SKM-1 (cell line): ENCODE measurements around the gene RBPJ.
A peak's percentile ranks its signal among the peaks of the same experiment; 100 is the strongest.

Experiments used
- DNase-seq: peaks from one replicate; lab custom pipeline; 2025; ENCODE audit not compliant: unreplicated experiment; lab: John Stamatoyannopoulos, UW

RBPJ gene

GRCh38 chr4:26320538-26321372, at the start of gene RBPJ:
Gene RBPJ (plus strand): TSS chr4:26321014. CDS start chr4:26321029, 15 bp downstream.
- DNase-seq = peak; percentile 90

DNA sequence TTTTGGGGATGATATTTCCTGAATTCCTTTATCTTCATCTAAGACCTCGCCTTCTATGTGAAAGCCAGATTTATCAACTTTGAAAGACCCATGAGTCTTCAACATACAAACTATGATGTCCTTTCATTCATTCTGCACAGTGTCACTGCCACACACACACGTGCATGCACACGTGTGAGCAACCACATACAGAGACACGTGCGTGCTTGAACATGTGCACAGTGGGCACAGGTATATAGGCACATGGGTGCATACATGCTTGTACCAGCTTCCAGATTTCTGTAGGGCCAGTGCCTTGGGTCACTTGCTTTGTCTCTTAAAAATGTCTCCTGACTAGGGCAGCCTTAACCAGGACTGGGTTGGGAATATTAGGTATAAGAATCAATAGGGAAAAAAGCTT, 49.1 kb upstream of the RBPJ start:
- no peak for DNase-seq

GRCh38 chr4:26272654-26273615, 47.9 kb upstream of the RBPJ start:
- peak; percentile 81 for DNase-seq

GRCh38 chr4:26273616-26273980, 47.2 kb upstream of the RBPJ start:
- DNase-seq = peak; percentile 78

DNA sequence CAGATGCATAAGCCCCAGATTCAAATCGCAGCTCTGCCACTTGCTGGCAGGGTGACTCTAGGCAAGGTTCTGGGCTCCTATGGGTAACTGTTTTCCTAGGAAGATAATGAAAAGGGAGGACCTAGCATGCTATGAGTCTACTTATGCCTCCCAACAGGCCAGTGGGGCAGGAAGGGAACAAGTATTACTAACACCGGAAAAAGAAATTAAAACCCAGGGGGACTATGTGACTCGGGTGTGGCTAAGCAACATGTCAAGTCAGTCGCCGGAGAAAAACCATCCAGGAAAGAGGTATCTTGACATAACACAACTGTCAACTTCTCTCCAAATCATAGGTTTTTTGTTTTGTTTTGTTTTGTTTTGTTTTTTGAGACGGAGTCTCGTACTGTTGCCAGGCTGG, 45.5 kb upstream of the RBPJ start:
- peak; percentile 35 for DNase-seq

DNA sequence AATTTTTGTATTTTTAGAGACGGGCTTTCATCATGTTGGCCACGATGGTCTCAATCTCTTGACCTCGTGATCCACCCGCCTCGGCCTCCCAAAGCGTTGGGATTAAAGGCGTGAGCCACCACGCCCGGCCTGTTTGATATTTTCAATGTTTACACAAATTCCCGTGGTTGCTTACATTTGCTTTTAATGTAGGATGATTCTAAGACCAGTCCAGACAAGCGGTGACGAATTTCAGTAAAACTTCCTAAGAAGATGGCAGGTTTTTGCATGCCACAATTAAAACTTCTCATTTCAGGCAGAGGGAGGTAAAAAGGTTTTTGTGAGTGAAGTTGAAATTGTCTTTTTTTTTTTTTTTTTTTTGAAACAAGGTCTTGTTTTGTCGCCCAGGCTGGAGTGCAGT, 41.4 kb upstream of the RBPJ start:
- no peak for DNase-seq

- DNase-seq = no peak
These were observed 38.9 kb upstream of the RBPJ start for GRCh38 chr4:26281881-26282280.

DNA sequence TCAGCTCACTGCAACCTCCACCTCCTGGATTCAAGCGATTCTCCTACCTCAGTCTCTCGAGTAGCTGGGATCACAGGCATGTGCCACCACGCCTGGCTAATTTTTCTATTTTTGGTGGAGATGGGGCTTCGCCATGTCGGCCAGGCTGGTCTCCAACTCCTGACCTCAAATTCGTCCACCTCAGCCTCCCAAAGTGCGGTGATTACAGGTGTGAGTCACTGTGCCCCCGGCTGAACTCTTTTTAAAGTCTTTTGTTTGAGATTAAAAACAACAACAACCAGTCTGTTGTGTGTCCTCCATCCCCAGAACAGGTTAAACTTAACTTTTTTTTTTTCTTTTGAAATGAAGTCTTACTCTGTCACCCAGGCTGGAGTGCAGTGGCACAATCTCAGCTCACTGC, 36.3 kb upstream of the RBPJ start:
- DNase-seq = no peak

- DNase-seq = no peak
These were observed 35.5 kb upstream of the RBPJ start for GRCh38 chr4:26285272-26285671.

GRCh38 chr4:26287756-26288155, 33.1 kb upstream of the RBPJ start:
- peak; percentile 29 for DNase-seq

DNA sequence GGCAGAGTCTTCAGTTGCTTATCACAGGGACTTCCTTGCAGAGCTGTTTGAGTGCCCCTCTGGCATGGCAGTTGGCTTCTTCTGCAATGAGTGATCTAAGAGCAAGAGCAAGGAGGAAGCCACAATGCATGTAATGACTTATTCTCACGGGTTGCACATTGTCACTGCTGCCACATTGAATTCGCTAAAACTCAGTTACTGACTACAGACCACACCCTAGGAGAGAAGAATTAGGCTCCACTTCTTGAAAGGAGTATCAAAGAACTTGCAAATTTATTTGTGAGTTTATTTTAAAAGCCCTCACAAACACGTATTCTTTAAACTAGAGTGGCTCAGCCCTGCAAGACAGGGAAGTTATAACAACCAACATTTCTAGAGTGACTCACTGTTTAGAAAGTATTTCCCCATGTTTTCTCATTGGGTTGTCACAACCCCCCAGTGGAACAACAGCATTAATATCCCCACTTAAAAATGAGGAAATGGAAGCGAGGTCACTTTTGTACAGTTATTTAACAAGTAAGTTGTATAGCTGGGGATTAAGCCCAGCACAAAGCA, 32.4 kb upstream of the RBPJ start:
- peak; percentile 96 for DNase-seq

DNA sequence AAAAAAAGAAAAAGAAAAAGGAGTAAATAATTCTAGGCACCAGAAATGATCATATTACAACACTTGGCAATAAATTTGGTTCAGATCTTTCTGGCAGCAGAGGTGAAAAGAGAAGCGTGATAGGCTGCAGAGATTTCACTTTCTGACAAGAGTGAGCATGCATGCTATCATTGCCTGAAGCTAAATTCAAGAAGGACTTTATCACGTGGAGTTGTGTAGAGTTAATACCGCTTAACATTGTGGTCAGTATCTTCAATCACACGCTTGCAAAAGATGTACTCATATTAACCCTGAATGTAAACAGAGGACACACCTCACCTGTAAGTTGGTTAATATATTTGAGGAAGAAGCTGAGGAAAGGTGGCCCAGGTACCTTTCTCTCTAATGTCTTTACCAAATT, 31.4 kb upstream of the RBPJ start:
- DNase-seq = no peak

GRCh38 chr4:26290321-26290720, 30.5 kb upstream of the RBPJ start:
- DNase-seq = no peak

GRCh38 chr4:26294904-26295303, 25.9 kb upstream of the RBPJ start:
- no peak for DNase-seq

- DNase-seq = no peak
These were observed 24.8 kb upstream of the RBPJ start for GRCh38 chr4:26296021-26296420.

- DNase-seq = no peak
These were observed 24.3 kb upstream of the RBPJ start for GRCh38 chr4:26296514-26296913.

DNA sequence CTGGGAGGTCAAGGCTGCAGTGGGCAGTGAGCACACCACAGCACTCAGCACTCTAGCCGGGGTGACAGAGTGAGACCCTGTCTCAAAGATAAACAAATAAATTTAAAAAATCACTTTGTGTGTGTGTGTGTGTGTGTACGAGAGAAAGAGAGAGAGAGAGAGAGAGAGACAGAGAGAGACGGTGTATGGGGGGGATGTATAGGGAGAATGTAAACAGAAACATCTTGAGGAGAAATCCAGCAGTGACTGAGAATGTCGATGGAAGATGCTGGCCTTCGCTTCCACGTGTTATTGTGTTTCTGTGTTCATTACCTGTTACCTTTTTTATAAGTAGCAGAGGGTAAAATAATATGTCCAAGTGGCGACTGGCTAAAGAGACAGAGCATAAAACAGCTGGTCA, 23.6 kb upstream of the RBPJ start:
- no peak for DNase-seq

GRCh38 chr4:26298198-26298947, 22.4 kb upstream of the RBPJ start:
- no peak for DNase-seq

DNA sequence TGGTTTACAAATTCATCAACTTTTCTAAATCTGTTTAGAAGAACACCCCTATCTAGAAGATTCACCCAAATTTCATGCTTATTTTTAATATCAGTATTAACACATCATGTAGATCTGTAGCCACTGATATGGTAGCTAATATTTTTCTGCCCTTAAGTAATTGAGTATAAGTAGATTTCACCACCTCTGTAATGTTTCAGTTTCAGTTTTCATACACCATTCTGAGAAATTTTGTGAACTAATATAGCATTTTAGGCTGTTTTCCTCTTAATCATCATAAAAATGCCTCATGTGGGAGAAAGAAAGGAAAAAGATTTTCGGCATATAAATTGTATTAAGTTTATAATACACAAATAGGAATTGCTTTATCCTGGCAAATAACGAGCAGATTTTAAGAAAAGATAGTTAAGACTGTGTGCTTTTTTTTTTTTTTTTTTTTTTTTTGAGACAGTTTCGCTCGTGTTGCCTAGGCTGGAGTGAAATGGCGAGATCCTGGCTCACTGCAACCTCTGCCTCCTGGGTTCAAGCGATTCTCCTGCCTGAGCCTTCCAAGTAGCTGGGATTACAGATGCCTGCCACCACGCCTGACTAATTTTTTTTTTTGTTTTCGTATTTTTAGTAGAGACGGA, 21.4 kb upstream of the RBPJ start:
- no peak for DNase-seq
